ENCODE data around the gene NUDT16L1. TPM values are rescaled to one million over a fixed set of nuclear protein-coding genes. Genes with fewer than 3 reads are reported as not detected.

Gene NUDT16L1
- total RNA-seq, 4 donors from 2014 or later: 19.9 to 32.7 (median 24.6) TPM

GRCh38 chr16:4674926-4675530 is 18.3 kb upstream of the NUDT16L1 start:
- Histone ChIP-seq H3K9me3 (no peaks in the 10 kb centered on the region), H3K36me3 (peaks cover 56% of the 10 kb centered on the region), H3K4me3 (no peak overlapping the region), H3K4me1 (peaks cover 16% of the 10 kb centered on the region), H3K27me3 (no peaks in the 10 kb centered on the region), H3K27ac (no peak overlapping the region)
- DNase-seq (ENCODE audit: low spot score in 2 of 2): no peak
- 95% methylated on average over 9 of the region's 9 CpGs for WGBS
- TF ChIP-seq POLR2AphosphoS5 (IDR thresholded peaks at IDR 0.05) (no peak), POLR2A (IDR thresholded peaks at IDR 0.05) (no peak), EP300 (IDR thresholded peaks at IDR 0.05) (no peak), CTCF (IDR thresholded peaks at IDR 0.05) (no peak)

- Histone ChIP-seq H3K27me3 (no peaks in the 10 kb centered on the region), H3K4me3 (no peak overlapping the region), H3K9me3 (no peaks in the 10 kb centered on the region), H3K27ac (no peak overlapping the region), H3K4me1 (peaks cover 27% of the 10 kb centered on the region), H3K36me3 (peaks cover 45% of the 10 kb centered on the region)
- WGBS: 88% methylated on average over 12 of the region's 23 CpGs
- DNase-seq (ENCODE audit: low spot score in 2 of 2): no peak
- TF ChIP-seq POLR2AphosphoS5 (IDR thresholded peaks at IDR 0.05) (no peak), CTCF (IDR thresholded peaks at IDR 0.05) (no peak), EP300 (IDR thresholded peaks at IDR 0.05) (no peak), POLR2A (IDR thresholded peaks at IDR 0.05) (no peak)
Measured at GRCh38 chr16:4675864-4676786, 17.2 kb upstream of the NUDT16L1 start.

- no peak overlapping the region for H3K4me3 ChIP-seq
- H3K27ac ChIP-seq: no peak overlapping the region
- H3K27me3 ChIP-seq: no peaks in the 10 kb centered on the region
- TF ChIP-seq CTCF (IDR thresholded peaks at IDR 0.05) (no peak), POLR2AphosphoS5 (IDR thresholded peaks at IDR 0.05) (no peak), EP300 (IDR thresholded peaks at IDR 0.05) (no peak), POLR2A (IDR thresholded peaks at IDR 0.05) (no peak)
- DNase-seq (ENCODE audit: low spot score in 2 of 2): no peak
- H3K9me3 ChIP-seq: no peaks in the 10 kb centered on the region
- peaks cover 27% of the 10 kb centered on the region for H3K4me1 ChIP-seq
- 78% methylated on average over 10 of the region's 11 CpGs for WGBS
- peaks cover 44% of the 10 kb centered on the region for H3K36me3 ChIP-seq
Measured at GRCh38 chr16:4676831-4677230, 16.5 kb upstream of the NUDT16L1 start.

- TF ChIP-seq EP300 (IDR thresholded peaks at IDR 0.05): no peak
- TF ChIP-seq POLR2AphosphoS5 (IDR thresholded peaks at IDR 0.05): no peak
- H3K27me3 ChIP-seq: no peaks in the 10 kb centered on the region
- no peak for DNase-seq (ENCODE audit: low spot score in 2 of 2)
- peaks cover 46% of the 10 kb centered on the region for H3K36me3 ChIP-seq
- WGBS: 92% methylated on average over 15 of the region's 17 CpGs
- peaks cover 27% of the 10 kb centered on the region for H3K4me1 ChIP-seq
- H3K27ac ChIP-seq: no peak overlapping the region
- no peak overlapping the region for H3K4me3 ChIP-seq
- H3K9me3 ChIP-seq: no peaks in the 10 kb centered on the region
Measured at GRCh38 chr16:4677390-4677789, 16.0 kb upstream of the NUDT16L1 start.

- H3K4me1 ChIP-seq: peaks cover 27% of the 10 kb centered on the region
- peaks cover 48% of the 10 kb centered on the region for H3K36me3 ChIP-seq
- no peaks in the 10 kb centered on the region for H3K9me3 ChIP-seq
- no peak overlapping the region for H3K4me3 ChIP-seq
- H3K27ac ChIP-seq: no peak overlapping the region
- no peak for TF ChIP-seq EP300 (IDR thresholded peaks at IDR 0.05)
- TF ChIP-seq POLR2AphosphoS5 (IDR thresholded peaks at IDR 0.05): no peak
- no peak for TF ChIP-seq CTCF (IDR thresholded peaks at IDR 0.05)
- no peak for TF ChIP-seq POLR2A (IDR thresholded peaks at IDR 0.05)
- WGBS: 92% methylated on average over 9 of the region's 9 CpGs
- no peak for DNase-seq (ENCODE audit: low spot score in 2 of 2)
- no peaks in the 10 kb centered on the region for H3K27me3 ChIP-seq
Measured at GRCh38 chr16:4677994-4678393, 15.4 kb upstream of the NUDT16L1 start.
